GM12878 (cell line): ENCODE data around the gene P4HTM. TPM values are rescaled to one million over a fixed set of nuclear protein-coding genes. Genes with fewer than 3 reads are reported as not detected.
A peak's percentile ranks its signal among the peaks of the same experiment; 100 is the strongest.

Experiments used
- ATAC-seq: fragments of 200-7000 bp; cut with Tn5 transposase; 3 replicates; pipeline ENCODE4 v1.9.1; 2020; ENCODE audit warnings: mild to moderate bottlenecking, moderate library complexity
- BruUV-seq: library from RNA; stranded (reverse); fragments of 400-500 nt; replicated peaks from 2 replicates; lab custom pipeline; 2021; lab: Mats Ljungman, UMichigan
- CTCF ChIA-PET: fragments of 300-600 bp; sonication (Branson Sonifier 250); formaldehyde crosslinking; extraction: SDS; loops from one replicate; lab custom pipeline; 2021; ENCODE audit warnings: inconsistent platforms; lab: Yijun Ruan, JAX
- POLR2A ChIA-PET: fragments of 350-600 bp; formaldehyde crosslinking; extraction: SDS; loops from one replicate; lab custom pipeline; 2021; ENCODE audit warnings: inconsistent platforms; lab: Charles Lee
- RAD21 ChIA-PET: fragments of 300-600 bp; sonication (Branson Sonifier 250); formaldehyde crosslinking; loops from one replicate; lab custom pipeline; 2023; ENCODE audit warnings: antibody characterized with exemption; ENCODE audit not compliant: unreplicated experiment; lab: Charles Lee
- SMC1A ChIA-PET: fragments of 300-600 bp; sonication (Branson Sonifier 250); formaldehyde crosslinking; loops from one replicate; lab custom pipeline; 2023; ENCODE audit not compliant: unreplicated experiment, uncharacterized antibody; lab: Charles Lee
- DNase-seq: peaks from one replicate; pipeline ENCODE4 v3.0.0-alpha.2; 2011; ENCODE audit warnings: low read depth, low spot score
- FAIRE-seq: peaks from 3 replicates; lab custom pipeline; 2011; peaks lifted over from hg19 to GRCh38; lab: Jason Lieb, UNC
- H2AFZ ChIP-seq: 2 replicates; pipeline ENCODE4 v1.6.0; 2011; ENCODE audit warnings: low read depth, low read length, control low read depth; ENCODE audit not compliant: control insufficient read depth
- H3K27ac ChIP-seq: 2 replicates; pipeline ENCODE4 v1.5.1; 2011; ENCODE audit warnings: control low read depth; ENCODE audit not compliant: control insufficient read depth, insufficient read depth
- H3K27me3 ChIP-seq, 2 experiments: replicated peaks in 1 of 2; 2 replicates each; pipeline versions ENCODE4 v1.6.0 to v1.6.1; 2011; ENCODE audit warnings: low read length in 1 of 2; ENCODE audit not compliant: control insufficient read depth in 2 of 2, insufficient read depth in 2 of 2
- H3K36me3 ChIP-seq, 2 experiments: 2 replicates each; pipeline ENCODE4 v1.5.1; 2011; ENCODE audit warnings: low read length in 1 of 2; ENCODE audit not compliant: control insufficient read depth in 2 of 2, insufficient read depth in 2 of 2
- H3K4me1 ChIP-seq: 2 replicates; pipeline ENCODE4 v1.6.1; 2011; ENCODE audit warnings: mild to moderate bottlenecking, low read length, moderate library complexity, mixed read lengths; ENCODE audit not compliant: control insufficient read depth, insufficient read depth
- H3K4me2 ChIP-seq: 2 replicates; pipeline ENCODE4 v1.6.0; 2011; ENCODE audit warnings: control low read depth; ENCODE audit not compliant: control insufficient read depth, insufficient read depth
- H3K4me3 ChIP-seq: fragments of 200-600 bp; sonication (generic); 2 replicates; pipeline ENCODE4 v1.5.1; 2016
- H3K79me2 ChIP-seq: 2 replicates; pipeline ENCODE4 v1.6.0; 2011; ENCODE audit warnings: low read length; ENCODE audit not compliant: control insufficient read depth, insufficient read depth
- H3K9ac ChIP-seq: 2 replicates; pipeline ENCODE4 v1.8.0; 2011; ENCODE audit warnings: low read length, control low read depth, mixed read lengths; ENCODE audit not compliant: control insufficient read depth, insufficient read depth
- H3K9me3 ChIP-seq: replicated peaks from 3 replicates; pipeline ENCODE4 v1.5.1; 2011; ENCODE audit warnings: mild to moderate bottlenecking, low read length; ENCODE audit not compliant: control insufficient read depth, insufficient read depth
- H4K20me1 ChIP-seq: 2 replicates; pipeline ENCODE4 v1.6.0; 2011; ENCODE audit not compliant: control insufficient read depth, insufficient read depth
- ATF7 ChIP-seq: fragments of 450-650 bp; IDR thresholded peaks from 2 replicates; pipeline ENCODE4 v1.6.1; 2016; ENCODE audit warnings: low read depth, mild to moderate bottlenecking
- BACH1 ChIP-seq: fragments of 450-650 bp; IDR thresholded peaks from 2 replicates; pipeline ENCODE4 v1.6.1; 2017; ENCODE audit warnings: mild to moderate bottlenecking, borderline replicate concordance
- CBX3 ChIP-seq: fragments of 200-600 bp; sonication (generic); IDR thresholded peaks from 2 replicates; pipeline ENCODE4 v1.6.1; 2016; ENCODE audit warnings: low read depth, borderline replicate concordance
- CEBPB ChIP-seq, 2 experiments: fragments of 150-350 bp in 1 of 2; IDR thresholded peaks; 2 replicates each; pipeline ENCODE4 v1.6.1; 2012 to 2014; ENCODE audit warnings: low read depth in 2 of 2, low read length in 2 of 2, borderline replicate concordance in 1 of 2, inconsistent platforms in 1 of 2
- KLF5 ChIP-seq: fragments of 450-650 bp; IDR thresholded peaks from 2 replicates; pipeline ENCODE4 v1.6.1; 2014; ENCODE audit warnings: mild to moderate bottlenecking; ENCODE audit not compliant: partially characterized antibody
- POLR2AphosphoS2 ChIP-seq: IDR thresholded peaks from 2 replicates; pipeline ENCODE4 v1.6.1; 2011; ENCODE audit warnings: low read depth, mild to moderate bottlenecking, low read length, improper control_type of control experiment, moderate library complexity
- SMC3 ChIP-seq: IDR thresholded peaks from 2 replicates; pipeline ENCODE4 v1.6.1; 2011; ENCODE audit warnings: low read length, improper control_type of control experiment, borderline replicate concordance
- WGBS: methylation state at CpG from one replicate; pipeline ENCODE4 v1.1.6; 2016; ENCODE audit warnings: low lambda C conversion rate; ENCODE audit not compliant: insufficient replicate concordance, insufficient coverage; ENCODE audit errors: missing lambda C conversion rate; 5-methylcytosine and 5-hydroxymethylcytosine counted together
- in situ Hi-C: fragments of 300-500 bp; cut with MboI; formaldehyde crosslinking; loops from 9 replicates; pipeline ENCODE4 v1.14.3; 2018; ENCODE audit warnings: mixed read lengths
- intact Hi-C: fragments of 100-400 bp; cut with micrococcal nuclease; formaldehyde crosslinking; loops from one replicate; pipeline ENCODE4 v1.14.2; 2022; ENCODE audit not compliant: unreplicated experiment
- polyA plus RNA-seq, 11 experiments: library from polyadenylated mRNA; depleted of rRNA in 4 of 11; unstranded in 6 of 11; stranded (reverse) in 5 of 11; fragments of >200 nt; fragmentation: Nextera tagmentation in 4 of 11; fragmentation: Illumina TruSeq in 1 of 11; extraction: Ambion mirVana in 4 of 11; extraction: Trizol in 1 of 11; gene quantifications; 1 replicate in 1 of 11; 2 replicates in 10 of 11; pipeline versions ENCODE4 v1.2.1 to v1.2.3, GENCODE V29; 2011 to 2016; ENCODE audit warnings: inconsistent platforms in 2 of 11, missing spikeins in 2 of 11, low read depth in 1 of 11
- total RNA-seq, 4 experiments: library from RNA; depleted of rRNA in 3 of 4; stranded (reverse); fragments of >200 nt in 3 of 4; fragmentation: Illumina TruSeq in 1 of 4; extraction: Trizol in 1 of 4; gene quantifications; 2 replicates each; pipeline versions ENCODE4 v1.2.1 to v1.2.3, GENCODE V29; 2013 to 2021
- TF ChIP-seq, protein P1 (sequence below): fragments of 450-650 bp; formaldehyde crosslinking; IDR thresholded peaks from 2 replicates; pipeline ENCODE4 v1.4.0; 2020; ENCODE audit warnings: mild to moderate bottlenecking, moderate library complexity
- TF ChIP-seq, protein P2 (sequence below): IDR thresholded peaks from 2 replicates; pipeline ENCODE4 v1.6.1; 2011; ENCODE audit warnings: low read depth, low read length, improper control_type of control experiment, borderline replicate concordance

P4HTM gene
- total and polyA plus RNA-seq, 10 of the 15 experiments (the other 5 are each of a cell fraction or from before 2014, with no cell fraction given) = 0.76 to 28.8 (median 22.9) TPM

DNA sequence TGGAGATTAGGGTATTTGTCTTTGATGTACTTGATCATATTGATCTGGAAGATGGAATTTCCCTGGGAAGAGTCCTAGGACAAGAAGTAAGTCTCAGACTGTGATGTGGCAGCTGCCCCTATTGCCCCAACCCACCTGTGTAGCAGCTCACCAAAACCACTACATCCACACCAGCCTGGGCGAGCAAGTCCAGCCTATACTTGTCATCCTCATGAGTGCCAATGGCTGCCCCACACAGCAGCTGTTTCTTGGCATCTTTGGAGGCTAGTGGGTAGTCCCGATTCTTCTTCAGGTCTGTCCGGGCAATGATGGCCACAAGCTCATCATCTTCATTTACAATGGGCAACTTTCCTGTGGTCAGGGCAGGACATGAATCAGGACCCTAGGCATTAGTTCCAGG is 36.5 kb downstream of the P4HTM start:
- CTCF ChIA-PET = no interaction called here
- Histone ChIP-seq H2AFZ (no peak overlapping the region), H3K36me3 (peaks cover 25 to 29% of the 10 kb centered on the region in 2 experiments), H3K9me3 (no peaks in the 10 kb centered on the region), H3K27ac (no peak overlapping the region), H3K27me3 (no peaks in the 10 kb centered on the region), H3K4me2 (peak overlapping the region; percentile 11; the same call in 1 of the 2 replicates), H3K79me2 (peaks cover 48% of the 10 kb centered on the region), H4K20me1 (no peaks in the 10 kb centered on the region), H3K4me3 (no peak overlapping the region), H3K4me1 (peaks cover 16% of the 10 kb centered on the region), H3K9ac (no peak overlapping the region)
- ATAC-seq = no peak
- TF ChIP-seq SMC3 = no peak
- TF ChIP-seq, protein P1, sequence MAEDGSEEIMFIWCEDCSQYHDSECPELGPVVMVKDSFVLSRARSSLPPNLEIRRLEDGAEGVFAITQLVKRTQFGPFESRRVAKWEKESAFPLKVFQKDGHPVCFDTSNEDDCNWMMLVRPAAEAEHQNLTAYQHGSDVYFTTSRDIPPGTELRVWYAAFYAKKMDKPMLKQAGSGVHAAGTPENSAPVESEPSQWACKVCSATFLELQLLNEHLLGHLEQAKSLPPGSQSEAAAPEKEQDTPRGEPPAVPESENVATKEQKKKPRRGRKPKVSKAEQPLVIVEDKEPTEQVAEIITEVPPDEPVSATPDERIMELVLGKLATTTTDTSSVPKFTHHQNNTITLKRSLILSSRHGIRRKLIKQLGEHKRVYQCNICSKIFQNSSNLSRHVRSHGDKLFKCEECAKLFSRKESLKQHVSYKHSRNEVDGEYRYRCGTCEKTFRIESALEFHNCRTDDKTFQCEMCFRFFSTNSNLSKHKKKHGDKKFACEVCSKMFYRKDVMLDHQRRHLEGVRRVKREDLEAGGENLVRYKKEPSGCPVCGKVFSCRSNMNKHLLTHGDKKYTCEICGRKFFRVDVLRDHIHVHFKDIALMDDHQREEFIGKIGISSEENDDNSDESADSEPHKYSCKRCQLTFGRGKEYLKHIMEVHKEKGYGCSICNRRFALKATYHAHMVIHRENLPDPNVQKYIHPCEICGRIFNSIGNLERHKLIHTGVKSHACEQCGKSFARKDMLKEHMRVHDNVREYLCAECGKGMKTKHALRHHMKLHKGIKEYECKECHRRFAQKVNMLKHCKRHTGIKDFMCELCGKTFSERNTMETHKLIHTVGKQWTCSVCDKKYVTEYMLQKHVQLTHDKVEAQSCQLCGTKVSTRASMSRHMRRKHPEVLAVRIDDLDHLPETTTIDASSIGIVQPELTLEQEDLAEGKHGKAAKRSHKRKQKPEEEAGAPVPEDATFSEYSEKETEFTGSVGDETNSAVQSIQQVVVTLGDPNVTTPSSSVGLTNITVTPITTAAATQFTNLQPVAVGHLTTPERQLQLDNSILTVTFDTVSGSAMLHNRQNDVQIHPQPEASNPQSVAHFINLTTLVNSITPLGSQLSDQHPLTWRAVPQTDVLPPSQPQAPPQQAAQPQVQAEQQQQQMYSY = no peak
- TF ChIP-seq POLR2AphosphoS2 = peak; percentile 18
- TF ChIP-seq, protein P2, sequence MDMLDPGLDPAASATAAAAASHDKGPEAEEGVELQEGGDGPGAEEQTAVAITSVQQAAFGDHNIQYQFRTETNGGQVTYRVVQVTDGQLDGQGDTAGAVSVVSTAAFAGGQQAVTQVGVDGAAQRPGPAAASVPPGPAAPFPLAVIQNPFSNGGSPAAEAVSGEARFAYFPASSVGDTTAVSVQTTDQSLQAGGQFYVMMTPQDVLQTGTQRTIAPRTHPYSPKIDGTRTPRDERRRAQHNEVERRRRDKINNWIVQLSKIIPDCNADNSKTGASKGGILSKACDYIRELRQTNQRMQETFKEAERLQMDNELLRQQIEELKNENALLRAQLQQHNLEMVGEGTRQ = no peak
- no peak for TF ChIP-seq ATF7
- TF ChIP-seq BACH1 = no peak
- no peak for TF ChIP-seq CEBPB (IDR thresholded peaks at IDR 0.05; ENCODE audit: borderline replicate concordance in 1 of 2, low read depth in 2 of 2, low read length in 2 of 2)
- no peak for TF ChIP-seq CBX3
- no peak for TF ChIP-seq KLF5
- in situ Hi-C loops (no loop called here), intact Hi-C loops (loop anchor here (10.0 kb wide), 2 partner anchors 318 to 648 kb away; partner anchors contain the start of genes APEH and USP4)
- RAD21 ChIA-PET = no interaction called here
- BruUV-seq = no TSS peak
- 98% methylated on average over 3 of the region's 3 CpGs for WGBS
- no peak for FAIRE-seq
- no peak for DNase-seq
- SMC1A ChIA-PET = interaction anchor here (6.1 kb wide), 1 partner anchor 38 kb away, joined by 31 read pairs; the partner anchor contains the start of gene P4HTM
- POLR2A ChIA-PET = interaction anchor here (1.4 to 1.9 kb wide), 2 partner anchors 19 to 35 kb away, joined by 5 to 6 read pairs; partner anchors contain the start of gene WDR6
